ENCODE results near the gene UBE2Q2.
"Not testable (repeated sequence)": the region's sequence is repeated elsewhere in the genome, so short reads cannot be mapped to it uniquely, and the experiment has no call there.

The UBE2Q2 gene

DNA sequence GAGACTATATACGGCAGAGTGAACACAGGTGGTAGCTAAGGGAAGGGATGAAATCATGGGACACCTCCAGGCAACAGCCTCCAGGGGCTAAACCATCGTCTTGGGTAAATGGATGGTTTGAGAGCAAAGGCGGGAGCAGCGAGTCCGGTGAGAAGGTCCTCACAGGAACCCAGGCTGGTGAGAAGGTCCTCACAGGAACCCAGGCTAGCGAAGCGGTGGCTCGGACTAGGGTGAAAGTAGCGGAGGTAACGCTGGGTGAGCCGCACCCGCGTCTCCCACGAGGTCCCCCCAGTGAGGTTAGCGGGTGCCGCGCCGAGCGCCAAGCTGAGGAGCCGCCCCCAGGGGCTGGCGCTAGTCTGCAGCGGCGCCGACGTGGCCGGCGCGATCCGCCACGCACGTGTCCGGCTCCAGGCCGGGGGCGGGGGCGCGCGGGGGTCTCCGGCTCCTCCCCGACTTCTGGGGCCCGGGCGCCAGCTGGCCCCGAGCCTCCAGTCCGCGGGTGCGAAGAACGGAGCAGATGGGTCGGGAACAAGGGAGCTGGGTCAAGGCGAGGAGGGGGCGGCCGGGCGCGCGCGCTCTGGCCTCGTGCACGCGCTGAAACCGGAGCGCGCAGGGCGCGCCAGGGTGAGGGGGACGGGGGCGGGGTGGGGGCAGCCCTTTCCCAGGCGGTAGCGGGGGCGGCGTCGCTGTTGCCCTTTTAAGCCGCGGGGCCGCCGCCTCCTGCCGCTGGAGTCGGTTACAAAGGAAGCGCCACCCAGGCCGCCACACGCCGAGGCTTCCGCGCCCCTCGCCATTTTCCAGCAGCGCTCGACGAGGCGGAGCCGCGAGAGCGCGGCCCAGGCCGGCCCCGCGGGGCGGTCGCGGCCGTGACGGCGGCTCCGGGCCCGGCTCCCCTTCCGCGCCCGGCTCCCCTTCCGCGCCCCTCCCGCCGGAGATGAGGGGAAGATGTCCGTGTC, at the start of gene UBE2Q2:
TSS of gene UBE2Q2 (plus strand) at position 726 of the 956 bp plus-strand sequence. CDS start at position 946, 220 bp downstream.
- peak; percentile 43 to 54 for DNase-seq

DNA sequence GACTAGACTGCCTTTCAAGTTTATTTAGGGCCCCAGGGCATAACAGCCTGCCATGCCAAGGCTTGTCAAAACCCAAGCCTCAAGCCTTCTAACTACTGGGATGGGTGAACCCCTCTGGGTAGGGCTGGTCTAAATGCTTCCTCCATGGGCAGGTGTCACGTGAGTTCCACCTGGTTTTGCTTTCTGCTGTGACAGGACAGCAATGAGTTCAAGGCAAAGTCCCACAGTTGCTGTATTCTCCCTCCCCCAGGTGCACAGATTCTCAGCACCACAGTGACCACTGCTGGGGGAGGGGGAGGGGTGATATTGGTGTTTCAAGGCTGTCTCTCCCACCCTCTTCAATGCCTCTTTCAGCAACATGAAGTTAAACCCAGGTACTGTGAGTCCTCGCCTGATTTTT, 46.9 kb upstream of the UBE2Q2 start:
- DNase-seq: no peak

- not testable (repeated sequence) for DNase-seq
Observed at GRCh38 chr15:75797146-75797545, 46.1 kb upstream of the UBE2Q2 start.

DNA sequence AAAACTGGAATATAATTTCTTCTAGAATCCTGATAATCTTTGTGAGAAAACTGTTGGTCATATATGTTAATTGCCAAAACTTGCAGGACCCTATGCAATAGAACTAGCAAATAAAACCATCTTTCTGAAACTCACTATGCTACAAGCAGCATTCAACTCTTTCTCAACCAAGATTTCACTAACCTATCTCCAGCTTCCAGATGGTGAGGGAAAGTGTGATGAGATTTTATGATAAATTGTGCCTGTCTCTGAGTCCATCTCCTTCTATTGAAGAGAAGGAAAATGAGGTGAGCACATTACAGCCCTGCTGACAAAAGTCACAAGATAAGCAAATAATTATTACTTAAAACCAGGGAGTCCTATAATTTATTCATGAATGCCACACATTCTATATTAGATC, 44.1 kb upstream of the UBE2Q2 start:
- DNase-seq: no peak

GRCh38 chr15:75800409-75800808, 42.8 kb upstream of the UBE2Q2 start:
- DNase-seq: not testable (repeated sequence)

DNA sequence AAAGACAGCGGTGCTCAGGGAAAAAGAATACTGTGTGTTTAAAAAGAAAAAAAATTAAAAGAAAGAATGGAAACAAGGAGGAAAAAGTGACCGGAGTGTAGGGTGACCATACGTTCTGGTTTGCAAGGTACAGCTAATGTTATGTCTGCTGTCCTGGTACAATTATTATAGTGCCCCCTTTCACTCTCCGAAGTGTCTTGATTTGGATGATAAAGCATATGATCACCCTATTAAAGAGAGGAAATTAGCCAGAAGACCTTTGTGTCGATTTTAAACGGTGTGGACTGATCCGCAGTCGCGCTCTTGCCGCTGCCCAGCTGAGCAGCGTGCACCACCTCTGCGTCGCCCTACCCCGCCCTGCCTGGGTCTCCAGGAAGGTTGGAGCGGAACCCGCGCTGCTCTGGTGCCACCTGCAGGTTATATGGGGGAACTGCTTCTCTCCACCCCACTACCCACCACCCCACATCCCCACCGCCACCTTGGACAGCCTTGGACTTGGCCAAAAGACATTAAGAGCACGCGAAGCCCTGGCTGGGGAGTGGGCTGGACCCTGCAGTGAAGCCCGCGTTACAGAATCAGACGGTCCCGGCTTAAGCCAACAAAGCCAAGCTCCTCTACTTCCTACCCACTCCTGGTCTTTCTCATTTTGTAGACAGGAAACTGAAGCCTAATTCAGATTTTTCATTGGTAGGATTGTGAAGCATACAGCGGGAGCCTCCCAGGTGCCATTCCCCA, 41.2 kb upstream of the UBE2Q2 start:
- peak; percentile 61 to 91 for DNase-seq

DNA sequence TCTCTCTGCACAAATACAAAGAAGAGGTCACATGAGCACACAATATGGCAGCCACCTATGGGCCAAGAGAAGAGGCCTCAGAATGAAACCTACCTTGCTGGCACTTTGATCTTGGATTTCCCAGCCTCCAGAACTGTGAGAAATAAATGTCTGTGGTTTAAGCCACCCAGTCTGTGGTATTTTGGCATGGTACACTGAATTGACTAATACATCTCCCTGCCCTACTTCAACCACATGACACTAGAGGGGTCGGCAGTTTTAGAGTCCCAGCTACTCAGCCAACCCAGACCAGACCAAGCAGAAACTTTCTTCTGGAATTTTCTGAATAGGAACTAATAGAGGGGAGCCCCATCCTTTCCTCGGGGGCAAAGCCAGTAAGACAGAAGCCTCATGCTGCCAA, 35.8 kb upstream of the UBE2Q2 start:
- not testable (repeated sequence) for DNase-seq

DNA sequence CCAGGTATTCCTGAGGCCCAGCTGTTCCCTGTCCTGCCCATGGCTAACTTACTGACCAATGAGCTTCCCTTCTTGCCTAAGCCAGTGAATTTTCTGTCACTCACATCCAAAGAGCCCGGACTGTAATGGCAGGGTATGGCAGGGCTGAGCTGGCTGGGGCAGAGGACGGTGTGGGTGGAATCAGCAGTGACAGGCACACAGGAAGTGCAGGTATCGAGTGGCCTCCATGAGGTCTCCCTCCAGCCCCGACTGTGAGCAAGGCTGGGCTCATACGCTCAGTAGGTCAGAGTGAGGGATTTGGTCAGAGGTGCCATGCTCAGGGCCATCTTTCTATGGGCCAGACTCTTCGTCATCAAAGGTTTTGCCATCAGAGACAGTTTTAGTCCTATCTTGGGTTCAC, 35.2 kb upstream of the UBE2Q2 start:
- DNase-seq: not testable (repeated sequence)

DNA sequence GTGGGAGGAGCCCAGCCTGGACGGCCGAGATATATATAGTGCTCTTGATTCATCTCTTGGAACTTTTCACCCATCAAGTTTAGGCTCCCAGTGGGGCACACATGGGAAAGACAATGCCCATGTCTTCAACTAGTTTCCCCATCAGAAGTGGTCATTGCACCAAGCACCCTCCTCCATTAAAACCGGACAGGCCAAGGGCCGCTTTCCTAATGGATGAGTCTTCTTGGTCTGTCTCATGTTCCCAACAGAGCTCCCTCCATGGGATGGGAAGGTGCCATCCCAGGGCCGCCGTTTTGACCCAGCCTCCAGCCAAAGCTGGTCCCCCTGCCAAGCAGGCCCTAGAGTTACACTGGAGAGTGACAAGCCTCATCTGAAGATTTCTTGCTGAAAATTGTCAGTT, 34.7 kb upstream of the UBE2Q2 start:
- DNase-seq: no peak

GRCh38 chr15:75809986-75810750, 33.1 kb upstream of the UBE2Q2 start:
- peak in 1 of 2 donors; percentile 24 for DNase-seq

- no peak for DNase-seq
Observed at GRCh38 chr15:75810874-75811498, 32.3 kb upstream of the UBE2Q2 start.

- no peak for DNase-seq
Observed at GRCh38 chr15:75811626-75812025, 31.6 kb upstream of the UBE2Q2 start.

GRCh38 chr15:75814794-75815193, 28.5 kb upstream of the UBE2Q2 start:
- no peak for DNase-seq

GRCh38 chr15:75815811-75816719, 27.2 kb upstream of the UBE2Q2 start:
- no peak for DNase-seq

DNA sequence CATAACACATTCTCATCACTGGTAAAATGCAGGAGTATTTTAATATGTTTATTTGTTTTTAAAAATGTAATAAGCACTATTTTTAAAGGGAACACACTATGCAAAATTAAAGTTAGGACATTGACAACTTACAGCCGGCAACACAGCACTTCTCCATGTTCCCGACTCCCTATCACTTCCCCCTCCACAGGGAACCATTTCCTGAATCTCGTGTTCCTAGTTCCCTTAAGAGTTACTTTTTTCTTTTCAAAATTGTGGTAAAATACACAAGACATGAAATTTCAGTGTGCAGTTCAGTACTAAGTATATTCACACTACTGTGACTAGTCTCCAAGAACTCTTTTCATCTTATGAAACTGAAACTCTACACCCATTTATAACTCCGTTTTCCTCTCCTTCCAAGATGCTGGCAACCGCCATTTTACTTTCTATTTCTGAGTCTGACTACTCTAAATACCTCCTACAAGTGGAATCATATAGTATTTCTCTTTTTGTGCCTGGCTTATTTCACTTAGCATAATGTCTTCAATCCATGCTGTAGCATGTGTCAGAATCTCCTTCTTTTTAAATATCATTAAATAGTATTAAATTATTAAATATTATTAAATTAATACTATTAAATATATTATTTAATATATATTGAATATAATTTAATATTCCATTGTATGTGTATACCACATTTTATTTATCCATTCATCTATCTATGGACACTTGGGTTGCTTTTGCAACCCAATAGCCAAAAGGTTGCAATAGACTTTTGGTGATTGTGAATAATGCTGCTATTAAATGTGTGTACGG, 25.9 kb upstream of the UBE2Q2 start:
- DNase-seq: peak; percentile 53 to 60

GRCh38 chr15:75820206-75820605, 23.0 kb upstream of the UBE2Q2 start:
- no peak for DNase-seq

DNA sequence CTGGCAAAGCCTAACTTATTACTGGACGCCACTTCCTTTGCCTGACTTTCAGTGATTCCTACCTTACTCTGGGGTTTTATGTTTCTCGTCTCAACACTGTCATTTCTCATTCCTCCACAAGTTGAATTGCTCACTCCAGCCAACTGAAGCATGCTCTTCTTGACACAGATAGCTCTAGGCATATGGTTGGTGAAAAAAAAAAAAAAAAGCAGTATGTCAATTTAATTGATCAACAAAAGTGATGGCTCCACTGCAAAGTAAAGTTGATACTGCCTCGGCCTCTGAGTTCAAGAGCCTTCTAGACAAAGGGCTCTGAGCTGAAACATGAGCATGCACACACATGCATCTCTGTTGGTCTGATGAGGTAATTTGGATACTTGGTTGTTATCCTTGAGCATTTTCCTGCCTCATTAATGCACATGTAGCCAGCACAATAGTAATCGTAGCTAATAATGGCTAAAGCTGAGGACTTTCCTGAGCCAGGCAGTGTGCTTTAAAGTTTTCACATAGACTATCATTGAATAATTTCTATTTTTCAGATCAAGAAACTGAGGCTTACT, 21.4 kb upstream of the UBE2Q2 start:
- DNase-seq: no peak

GRCh38 chr15:75822685-75823278, 20.5 kb upstream of the UBE2Q2 start:
- DNase-seq: no peak

DNA sequence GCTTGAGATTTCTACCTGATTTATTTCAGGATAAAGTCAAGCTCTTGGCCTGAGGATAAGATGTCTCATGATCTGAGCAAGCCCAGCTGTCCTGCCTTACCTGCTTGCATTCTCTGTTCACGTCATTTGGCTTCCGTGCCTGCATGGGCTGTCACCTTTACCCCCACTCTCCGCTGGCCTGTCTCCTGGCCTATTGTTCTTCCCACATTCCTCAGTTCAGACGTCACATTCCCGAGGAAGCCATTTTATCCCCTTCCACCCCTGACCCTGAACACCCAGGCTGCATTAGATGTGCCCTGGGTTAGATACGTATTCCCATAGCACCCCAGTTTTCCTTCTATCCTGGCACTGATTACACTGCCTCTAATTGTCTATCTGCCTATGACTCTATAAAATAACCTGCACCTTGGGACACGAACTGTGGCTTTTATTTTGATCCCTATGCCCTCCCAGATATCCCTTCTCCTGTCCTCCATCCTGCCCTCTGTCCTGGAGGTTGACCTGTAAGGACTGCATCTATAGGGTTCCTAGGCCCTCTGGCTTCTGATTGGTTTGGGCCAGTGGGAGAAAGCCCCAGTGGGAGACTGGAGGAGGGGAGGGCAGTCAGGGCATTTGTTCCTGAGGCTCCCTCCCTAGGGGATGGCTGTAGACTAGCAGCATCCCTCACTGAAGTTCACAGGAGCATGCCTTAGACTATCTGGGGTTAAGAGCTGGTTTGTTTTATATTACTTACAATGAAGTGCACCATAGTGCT, 19.2 kb upstream of the UBE2Q2 start:
- no peak for DNase-seq

Measured in inflammatory macrophage treated with lipopolysaccharide for 1 hour (primary cell).